Inflammatory macrophage (primary cell): ENCODE measurements around the gene BCCIP.

Source experiments
- DNase-seq, 2 donors: peaks; one replicate each; pipeline ENCODE4 v3.0.0-alpha.2; 2020 to 2022

Gene BCCIP

GRCh38 chr10:125797994-125798662 lies 25.2 kb upstream of the BCCIP start:
- no peak for DNase-seq

- no peak for DNase-seq
Measured at GRCh38 chr10:125799451-125800182, 23.7 kb upstream of the BCCIP start.

- DNase-seq = no peak
Measured at GRCh38 chr10:125801574-125801973, 21.8 kb upstream of the BCCIP start.

- DNase-seq = no peak
Measured at GRCh38 chr10:125802131-125802530, 21.2 kb upstream of the BCCIP start.

- no peak for DNase-seq
Measured at GRCh38 chr10:125802739-125803138, 20.6 kb upstream of the BCCIP start.

- DNase-seq = no peak
Measured at GRCh38 chr10:125808047-125808446, 15.3 kb upstream of the BCCIP start.

- no peak for DNase-seq
Measured at GRCh38 chr10:125811251-125811650, 12.1 kb upstream of the BCCIP start.

- DNase-seq = no peak
Measured at GRCh38 chr10:125812128-125812750, 11.1 kb upstream of the BCCIP start.

- DNase-seq = no peak
Measured at GRCh38 chr10:125815764-125816163, 7.6 kb upstream of the BCCIP start.

- DNase-seq = no peak
Measured at GRCh38 chr10:125816548-125816947, 6.8 kb upstream of the BCCIP start.

GRCh38 chr10:125817337-125817946 lies 5.9 kb upstream of the BCCIP start:
- DNase-seq = no peak

- peak in 1 of 2 donors; percentile 15 for DNase-seq
Measured at GRCh38 chr10:125820701-125821100, 2.6 kb upstream of the BCCIP start.

GRCh38 chr10:125823663-125824251 lies 411 bp downstream of the BCCIP start:
- DNase-seq = no peak

GRCh38 chr10:125824736-125825135 lies 1.4 kb downstream of the BCCIP start:
- DNase-seq = no peak

GRCh38 chr10:125827133-125827532 lies 3.8 kb downstream of the BCCIP start:
- peak in 1 of 2 donors; percentile 14 for DNase-seq

- no peak for DNase-seq
Measured at GRCh38 chr10:125828311-125828710, 5.0 kb downstream of the BCCIP start.

GRCh38 chr10:125836746-125837145 lies 13.4 kb downstream of the BCCIP start:
- DNase-seq = no peak

GRCh38 chr10:125838802-125839575 lies 15.6 kb downstream of the BCCIP start:
- no peak for DNase-seq

- no peak for DNase-seq
Measured at GRCh38 chr10:125840406-125840805, 17.1 kb downstream of the BCCIP start.

GRCh38 chr10:125840955-125841354 lies 17.6 kb downstream of the BCCIP start:
- no peak for DNase-seq

GRCh38 chr10:125843603-125844329 lies 20.4 kb downstream of the BCCIP start:
- no peak for DNase-seq
